GM19397 (cell line): ENCODE results near the gene PREPL.

Source experiments
- ATAC-seq: cut with Tn5 transposase; IDR thresholded peaks from one replicate; pipeline ENCODE4 v1.9.1; 2021; ENCODE audit warnings: mild to moderate bottlenecking, moderate library complexity; ENCODE audit not compliant: unreplicated experiment

The PREPL gene

DNA sequence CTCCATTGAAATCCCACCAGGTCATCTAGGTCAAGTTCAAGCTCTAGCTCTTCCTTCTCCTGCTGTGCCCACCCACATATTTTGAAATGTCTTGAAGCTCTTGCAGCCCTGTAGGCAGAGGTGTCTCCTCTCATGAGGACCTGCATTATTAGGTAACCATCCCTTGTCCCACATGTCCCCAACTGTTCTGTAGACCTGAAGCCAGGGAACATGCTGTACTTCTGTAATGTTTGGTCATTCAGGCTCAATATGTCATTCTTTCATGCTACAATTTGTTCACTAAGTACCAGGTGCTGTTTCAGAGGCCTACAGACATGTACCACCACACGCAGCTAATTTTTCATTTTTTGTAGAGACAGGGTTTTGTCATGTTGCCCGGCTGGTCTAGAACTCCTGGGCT is 63.9 kb downstream of the PREPL start:
- no peak for ATAC-seq

- no peak for ATAC-seq
Measured at GRCh38 chr2:44296653-44297052, 64.6 kb downstream of the PREPL start.

- no peak for ATAC-seq
Measured at GRCh38 chr2:44295633-44296359, 65.5 kb downstream of the PREPL start.

GRCh38 chr2:44295113-44295512 is 66.2 kb downstream of the PREPL start:
- ATAC-seq = no peak

DNA sequence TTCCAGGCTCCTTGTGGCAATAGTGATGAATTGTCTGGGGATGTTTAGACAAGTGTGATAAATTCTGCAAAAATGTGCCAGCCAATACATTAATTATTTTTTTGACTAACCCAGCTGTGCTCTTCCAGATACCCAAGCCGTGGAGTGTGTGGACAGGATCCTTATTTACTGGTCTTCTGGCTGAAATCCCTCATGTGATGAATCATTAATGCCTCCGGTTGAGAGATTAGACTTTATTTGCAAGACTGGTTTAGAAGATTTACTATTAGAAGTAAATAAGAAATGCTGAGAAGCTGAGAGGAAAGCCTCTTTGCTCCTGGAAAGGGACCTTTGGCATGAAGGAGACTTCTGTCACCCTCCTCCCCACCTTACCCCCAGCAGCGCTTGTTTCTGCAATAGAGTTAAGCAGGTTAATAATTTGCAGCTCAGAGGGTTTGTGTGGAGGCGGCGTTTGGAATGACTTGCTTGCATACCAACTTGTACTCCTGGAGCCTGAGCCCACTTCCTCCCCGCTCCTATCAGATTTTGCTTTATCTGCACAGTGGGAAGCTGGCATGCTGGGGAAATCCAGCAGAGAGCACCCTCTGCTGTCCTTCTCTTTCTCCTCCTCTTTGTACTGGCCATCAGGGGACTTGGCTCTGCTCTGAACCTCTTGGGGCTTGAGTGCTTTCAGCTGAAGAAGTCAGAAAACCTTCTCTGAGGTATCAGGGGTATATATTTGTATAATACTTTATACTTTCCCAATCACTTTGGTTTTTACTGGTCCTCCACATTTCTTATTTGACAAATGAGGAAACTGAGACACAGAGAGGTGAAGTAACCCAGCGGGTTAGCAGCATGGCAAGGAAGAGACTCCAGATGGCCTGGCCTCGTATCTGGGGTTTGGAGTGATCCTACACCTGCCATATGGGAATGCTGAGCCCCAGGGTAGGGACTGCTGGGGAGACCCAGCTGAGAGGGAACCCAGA is 69.7 kb downstream of the PREPL start:
- ATAC-seq = no peak

DNA sequence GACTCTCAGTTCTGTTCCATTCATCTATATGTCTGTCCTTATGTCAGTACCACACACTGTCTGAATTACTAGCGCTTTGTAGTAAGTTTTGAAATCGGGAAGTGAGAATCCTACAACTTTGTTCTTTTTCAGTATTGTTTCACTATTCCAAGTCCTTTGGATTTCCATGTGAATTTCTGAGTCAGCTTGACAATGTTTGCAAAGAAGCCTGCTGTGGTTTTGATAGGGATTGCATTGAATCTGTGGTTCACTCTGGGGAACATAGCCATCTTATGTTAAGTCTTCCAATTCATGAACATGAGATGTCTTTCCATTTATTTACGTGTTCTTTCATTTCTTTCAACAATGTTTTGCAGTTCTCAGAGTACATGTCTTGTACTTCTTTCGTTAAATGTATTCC is 71.0 kb downstream of the PREPL start:
- no peak for ATAC-seq

DNA sequence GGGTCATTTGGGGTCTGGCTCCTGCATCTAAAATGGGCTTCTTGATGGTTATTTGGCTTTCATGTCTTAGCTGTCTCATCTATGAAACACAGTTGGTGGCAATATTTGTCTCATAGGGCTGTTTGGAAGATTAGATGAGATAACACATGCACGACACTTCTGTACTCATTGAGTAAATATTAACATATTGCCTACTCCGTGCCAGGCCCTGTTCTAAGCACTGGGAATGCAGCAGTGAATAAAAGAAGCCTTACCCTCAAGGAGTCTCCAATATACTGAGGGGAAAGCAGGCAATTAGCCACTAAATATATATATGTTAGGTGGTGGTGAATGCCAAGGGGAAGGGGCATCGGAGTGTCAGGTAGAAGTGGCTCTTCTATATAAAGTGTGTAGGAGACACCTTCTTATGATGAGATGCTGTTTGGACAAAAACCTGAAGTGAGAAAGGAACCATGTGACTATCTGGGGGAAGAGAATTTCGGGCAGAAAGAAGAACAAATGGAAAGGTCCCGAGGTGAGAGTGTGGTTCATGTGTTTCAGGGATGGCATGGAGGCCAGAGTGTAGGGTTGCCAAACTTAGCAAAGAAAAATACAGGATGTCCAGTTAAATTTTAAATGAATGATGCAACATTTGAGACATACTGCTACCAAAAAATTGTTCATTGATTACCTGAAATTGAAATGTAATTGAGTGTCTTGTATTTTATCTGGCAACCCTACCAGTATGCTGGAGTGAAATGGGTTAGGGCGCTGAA is 74.2 kb downstream of the PREPL start:
- ATAC-seq = no peak

DNA sequence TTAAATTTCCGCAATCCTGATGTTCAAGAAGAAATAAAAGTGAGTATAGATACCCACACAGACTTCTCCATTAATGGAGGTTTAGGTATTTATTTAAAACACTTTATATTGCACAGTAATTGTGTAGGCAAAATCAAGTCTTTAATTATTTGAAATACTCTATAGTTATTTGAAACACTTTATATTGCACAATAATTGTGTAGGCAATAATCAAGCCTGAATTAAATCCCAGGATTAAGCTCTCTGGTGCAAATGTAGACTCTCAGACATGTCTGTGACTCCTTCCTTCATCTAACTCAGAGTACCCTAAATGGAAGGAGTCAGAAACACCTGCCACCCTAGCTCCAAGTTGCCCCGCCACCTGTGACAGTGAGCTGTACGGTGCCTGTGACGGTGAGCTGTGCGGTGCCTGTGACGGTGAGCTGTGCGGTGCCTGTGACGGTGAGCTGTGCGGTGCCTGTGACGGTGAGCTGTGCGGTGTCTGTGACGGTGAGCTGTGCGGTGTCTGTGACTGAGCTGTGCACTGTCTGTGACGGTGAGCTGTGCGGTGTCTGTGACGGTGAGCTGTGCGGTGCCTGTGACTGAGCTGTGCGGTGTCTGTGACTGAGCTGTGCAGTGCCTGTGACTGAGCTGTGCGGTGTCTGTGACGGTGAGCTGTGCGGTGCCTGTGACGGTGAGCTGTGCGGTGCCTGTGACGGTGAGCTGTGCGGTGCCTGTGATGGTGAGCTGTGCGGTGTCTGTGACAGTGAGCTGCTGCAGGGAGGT is 75.0 kb downstream of the PREPL start:
- no peak for ATAC-seq

DNA sequence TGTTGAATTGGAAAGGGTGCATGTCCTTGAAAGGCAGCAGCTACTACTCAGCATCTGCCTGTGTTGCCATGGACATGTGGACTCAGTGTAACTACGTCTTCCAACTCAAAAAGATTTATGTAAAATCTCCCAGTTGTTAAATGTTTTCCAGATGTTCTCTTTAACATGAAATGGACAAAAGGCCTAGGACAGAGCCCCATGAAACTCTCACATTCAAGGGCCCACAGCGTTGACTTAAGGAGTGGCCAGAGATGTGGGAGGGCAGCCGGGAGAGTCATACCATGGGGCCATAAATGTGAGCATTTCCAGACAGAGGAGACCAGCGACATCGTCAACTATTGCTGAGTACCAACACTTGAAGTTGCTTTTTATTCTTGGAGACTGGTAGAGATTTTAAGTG is 76.1 kb downstream of the PREPL start:
- ATAC-seq = no peak

DNA sequence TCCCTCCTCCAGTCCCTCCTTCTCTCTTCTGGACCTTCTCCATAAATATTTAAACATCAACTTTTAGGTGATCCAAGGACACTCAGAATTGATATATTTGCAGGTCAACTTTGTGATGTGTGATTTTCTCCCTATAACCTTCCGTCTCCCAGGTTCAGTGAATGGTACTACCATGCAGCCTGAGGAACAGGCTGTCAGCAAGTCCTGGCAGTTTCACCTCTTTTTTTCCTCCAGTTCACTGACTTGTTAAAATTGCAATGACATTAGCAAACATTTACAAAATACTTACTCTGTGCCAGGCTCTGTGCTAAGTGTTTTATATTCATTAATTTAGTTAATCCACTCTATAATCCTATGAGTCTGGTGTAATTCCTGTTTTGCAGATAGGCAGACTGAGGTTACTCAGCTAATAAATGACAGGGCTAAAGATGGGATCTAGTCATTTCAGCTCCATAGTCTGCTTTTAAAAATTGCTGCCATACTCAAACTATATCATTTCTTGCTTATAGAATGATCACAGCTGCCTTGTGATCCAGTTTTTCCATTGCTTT is 78.1 kb downstream of the PREPL start:
- no peak for ATAC-seq

DNA sequence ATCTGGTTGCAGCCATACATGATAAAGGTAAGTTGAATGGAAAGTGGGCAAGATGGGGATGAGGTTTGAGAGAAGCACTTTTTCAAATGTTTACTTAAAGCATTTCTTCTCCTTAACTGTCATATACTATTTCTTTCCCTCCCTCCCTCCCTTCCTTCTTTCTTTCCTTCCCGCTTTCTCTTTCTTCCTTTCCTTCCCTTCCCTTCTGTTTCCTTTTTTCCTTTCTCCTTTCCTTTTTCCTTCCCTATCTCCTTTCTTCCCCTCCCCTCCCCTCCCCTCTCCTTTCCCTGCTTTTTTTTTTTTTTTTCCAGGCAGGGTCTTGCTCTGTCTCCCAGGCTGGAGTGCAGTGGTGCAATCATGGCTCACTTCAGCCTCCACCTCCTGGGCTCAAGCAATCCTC is 80.4 kb downstream of the PREPL start:
- ATAC-seq = no peak

- no peak for ATAC-seq
Measured at GRCh38 chr2:44277541-44277940, 83.8 kb downstream of the PREPL start.

DNA sequence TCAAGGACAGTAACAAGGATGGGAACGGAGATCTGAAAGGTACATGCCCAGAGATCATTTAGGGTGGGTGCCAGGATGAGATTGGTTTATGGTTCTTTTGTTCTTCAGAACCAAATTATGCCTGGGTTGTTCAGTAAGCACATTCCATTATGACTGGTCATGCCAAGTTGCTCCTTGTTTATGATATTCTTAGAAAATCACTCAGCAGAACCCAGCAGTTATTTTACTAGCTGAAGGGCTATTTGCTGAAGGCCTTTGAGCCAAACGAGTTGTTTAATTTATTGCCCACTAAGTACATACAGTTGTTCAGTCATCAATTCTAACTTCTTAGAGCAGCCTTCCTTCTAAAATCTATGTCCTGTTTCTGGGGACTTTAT is 85.4 kb downstream of the PREPL start:
- no peak for ATAC-seq

GRCh38 chr2:44273596-44273995 is 87.7 kb downstream of the PREPL start:
- no peak for ATAC-seq

GRCh38 chr2:44273076-44273475 is 88.2 kb downstream of the PREPL start:
- no peak for ATAC-seq

- no peak for ATAC-seq
Measured at GRCh38 chr2:44271296-44271695, 90.0 kb downstream of the PREPL start.

GRCh38 chr2:44269831-44270230 is 91.5 kb downstream of the PREPL start:
- no peak for ATAC-seq

DNA sequence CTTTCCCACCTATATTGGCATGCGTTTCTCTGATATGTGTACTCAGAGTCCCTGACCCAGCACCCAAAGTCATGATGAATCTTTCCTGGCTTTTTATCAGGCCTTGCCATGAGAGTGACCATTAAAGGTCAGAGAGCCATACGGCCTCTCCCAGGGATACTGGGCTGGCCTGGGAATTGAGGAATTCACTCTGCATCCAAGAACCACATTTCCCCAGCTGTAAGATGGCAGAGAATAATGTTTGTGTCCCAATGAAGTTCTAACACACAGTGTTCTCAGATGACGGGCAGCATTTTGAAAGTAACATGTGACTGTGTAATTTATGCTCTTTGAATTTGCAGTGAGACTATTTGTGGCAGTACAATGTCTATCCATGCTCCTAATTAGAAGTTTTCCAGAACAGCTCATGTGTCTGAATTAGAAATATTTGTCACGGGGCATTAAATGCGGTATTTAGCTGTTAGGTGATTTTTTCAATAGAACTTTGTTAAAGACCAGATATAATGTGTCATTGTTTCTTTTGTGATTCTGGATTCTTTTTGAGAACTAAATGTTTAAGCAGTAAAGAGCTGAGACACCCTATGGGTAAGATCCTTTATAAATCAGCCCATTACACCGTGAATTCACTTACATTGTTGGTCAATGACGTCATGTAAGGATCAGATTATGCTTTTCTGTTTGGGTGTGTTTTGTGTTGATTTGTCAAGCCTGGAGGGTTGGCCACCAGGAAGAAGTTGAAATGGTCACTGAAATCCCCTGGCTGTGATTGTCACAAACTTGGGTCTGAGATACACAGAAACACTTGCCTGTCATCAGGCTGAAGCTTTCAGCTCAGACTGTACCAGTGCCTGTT is 93.3 kb downstream of the PREPL start:
- no peak for ATAC-seq
